Mesendoderm (in vitro differentiated cells): Measurements from ENCODE around the gene YEATS4. TPM values are rescaled to one million over a fixed set of nuclear protein-coding genes. Genes with fewer than 3 reads are reported as not detected.
A peak's percentile ranks its signal among the peaks of the same experiment; 100 is the strongest.
"Not testable (repeated sequence)": the region's sequence is repeated elsewhere in the genome, so short reads cannot be mapped to it uniquely, and the experiment has no call there.

ENCODE experiments used
- DNase-seq: peaks from one replicate; pipeline ENCODE4 v3.0.0; 2013
- H2AK5ac ChIP-seq: 2 replicates; pipeline ENCODE4 v1.6.1; 2013; ENCODE audit warnings: low read length, inconsistent platforms
- H2BK120ac ChIP-seq: 2 replicates; pipeline ENCODE4 v1.6.1; 2013; ENCODE audit warnings: low read depth, mild to moderate bottlenecking, low read length, moderate library complexity, mixed read lengths
- H2BK15ac ChIP-seq: replicated peaks from 2 replicates; pipeline ENCODE4 v1.6.1; 2013; ENCODE audit warnings: low read depth, mild to moderate bottlenecking, moderate library complexity
- H2BK5ac ChIP-seq: 2 replicates; pipeline ENCODE4 v1.6.1; 2013; ENCODE audit warnings: low read length, inconsistent platforms
- H3K18ac ChIP-seq: 2 replicates; pipeline ENCODE4 v1.6.1; 2013; ENCODE audit warnings: mild to moderate bottlenecking, low read length, mixed read lengths
- H3K23ac ChIP-seq: one replicate; pipeline ENCODE4 v1.6.1; 2013; ENCODE audit warnings: low read length
- H3K27ac ChIP-seq: 2 replicates; pipeline ENCODE4 v1.5.1; 2013; ENCODE audit warnings: low read depth, mild to moderate bottlenecking, inconsistent platforms, low read length, moderate library complexity
- H3K27me3 ChIP-seq: 2 replicates; pipeline ENCODE4 v1.6.1; 2013; ENCODE audit warnings: low read length, control low read depth, mild to moderate bottlenecking, inconsistent platforms; ENCODE audit not compliant: insufficient read depth, poor library complexity
- H3K36me3 ChIP-seq: 2 replicates; pipeline ENCODE4 v1.6.1; 2013; ENCODE audit warnings: low read length, inconsistent platforms; ENCODE audit not compliant: control insufficient read depth, insufficient read depth
- H3K4ac ChIP-seq: one replicate; pipeline ENCODE4 v1.6.1; 2013; ENCODE audit warnings: low read depth, mild to moderate bottlenecking, low read length, moderate library complexity
- H3K4me1 ChIP-seq: 2 replicates; pipeline ENCODE4 v1.6.1; 2013; ENCODE audit warnings: low read depth, low read length, inconsistent platforms; ENCODE audit not compliant: control insufficient read depth
- H3K4me2 ChIP-seq: 2 replicates; pipeline ENCODE4 v1.6.1; 2013; ENCODE audit warnings: low read length
- H3K4me3 ChIP-seq: 2 replicates; pipeline ENCODE4 v1.5.1; 2013; ENCODE audit warnings: mild to moderate bottlenecking, low read length
- H3K56ac ChIP-seq: one replicate; pipeline ENCODE4 v1.6.1; 2013; ENCODE audit warnings: low read length
- H3K79me1 ChIP-seq: 2 replicates; pipeline ENCODE4 v1.6.1; 2013; ENCODE audit warnings: low read length, inconsistent platforms
- H3K79me2 ChIP-seq: 2 replicates; pipeline ENCODE4 v1.6.1; 2013; ENCODE audit warnings: mild to moderate bottlenecking, low read length; ENCODE audit not compliant: control insufficient read depth, insufficient read depth
- H3K9ac ChIP-seq: 2 replicates; pipeline ENCODE4 v1.6.1; 2013; ENCODE audit warnings: low read length, inconsistent platforms
- H4K5ac ChIP-seq: one replicate; pipeline ENCODE4 v1.6.1; 2013; ENCODE audit warnings: low read length
- H4K8ac ChIP-seq: one replicate; pipeline ENCODE4 v1.6.1; 2013; ENCODE audit warnings: low read depth, mild to moderate bottlenecking, control low read depth, low read length, moderate library complexity
- WGBS: extraction: QIAGEN DNeasy Blood & Tissue Kit; methylation state at CpG from one replicate; pipeline ENCODE4 v1.1.7; 2013; ENCODE audit warnings: low lambda C conversion rate, missing lambda C conversion rate; ENCODE audit not compliant: insufficient coverage; ENCODE audit errors: extremely low coverage; 5-methylcytosine and 5-hydroxymethylcytosine counted together
- polyA plus RNA-seq, 2 experiments: library from polyadenylated mRNA; stranded (reverse); fragments of 200-250 nt; gene quantifications; one replicate each; pipeline ENCODE4 v1.2.3, GENCODE V29; 2013

Gene YEATS4
- polyA plus RNA-seq (2013, experiment 1 of 2), result 34.6 TPM
- 34.4 TPM for polyA plus RNA-seq (2013, experiment 2 of 2)

DNA sequence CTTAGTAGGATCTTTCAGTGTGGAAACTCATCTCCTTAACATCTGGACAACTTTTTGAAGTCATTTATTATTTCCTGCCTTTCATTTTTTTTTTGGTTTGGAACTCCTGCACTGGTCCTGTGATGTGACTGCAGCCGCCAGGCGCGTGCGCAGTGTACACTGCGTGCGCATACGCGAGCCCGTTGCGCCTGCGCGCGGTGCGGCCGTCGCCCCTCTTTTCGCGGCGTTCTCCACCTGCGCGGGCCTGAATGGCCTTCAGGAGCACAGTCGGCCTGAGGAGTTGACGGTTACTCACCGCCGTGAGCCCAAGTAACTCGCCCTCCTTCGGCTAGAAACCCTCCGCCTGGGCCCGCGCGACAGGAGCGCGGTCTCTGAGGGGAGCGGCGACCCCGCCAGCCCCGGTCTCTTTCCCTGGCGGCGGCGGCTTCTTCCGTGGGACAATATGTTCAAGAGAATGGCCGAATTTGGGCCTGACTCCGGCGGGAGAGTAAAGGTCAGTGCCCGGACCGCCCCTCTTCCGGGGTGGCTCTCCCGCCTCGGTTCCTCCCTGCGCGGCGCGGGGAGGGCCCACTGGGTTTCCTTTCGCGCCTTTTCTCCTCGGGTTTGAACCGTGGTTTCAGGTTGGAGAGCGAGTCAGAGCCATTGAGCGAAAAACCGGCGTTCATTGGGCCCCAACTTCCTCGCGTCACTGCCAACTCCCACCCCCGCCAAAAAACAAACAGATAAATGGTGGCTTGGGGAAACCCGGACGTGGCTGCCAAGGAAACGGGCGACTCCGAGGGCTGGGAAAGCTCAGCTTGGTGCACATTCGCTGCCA lies at the start of gene YEATS4:
Gene YEATS4 (plus strand): TSS at position 213 of the 817 bp plus-strand sequence. CDS start 230 bp downstream, at position 443.
- Histone ChIP-seq H3K4me3 (peak within 1 kb of the TSS; percentile 78), H2BK120ac (no peak within 1 kb of the TSS), H2BK5ac (peak within 1 kb of the TSS; percentile 72), H3K56ac (peak within 1 kb of the TSS; percentile 94), H3K27me3 (no peaks in the 10 kb centered on the region), H3K4me1 (peaks cover 3% of the 10 kb centered on the region), H3K4ac (peak within 1 kb of the TSS; percentile 93), H4K8ac (peak within 1 kb of the TSS; percentile 6), H3K79me2 (peaks cover 4% of the 10 kb centered on the region), H3K23ac (no peak within 1 kb of the TSS), H2BK15ac (no peak within 1 kb of the TSS), H3K27ac (peak within 1 kb of the TSS; percentile 95), H3K36me3 (no peaks in the 10 kb centered on the region), H3K9ac (peak within 1 kb of the TSS; percentile 97), H4K5ac (peak within 1 kb of the TSS; percentile 92), H3K4me2 (peak within 1 kb of the TSS; percentile 61), H3K18ac (peak within 1 kb of the TSS; percentile 77), H2AK5ac (no peak within 1 kb of the TSS), H3K79me1 (peaks cover 2% of the 10 kb centered on the region)
- whole genome bisulfite sequencing, result no CpG with 5 or more reads among the region's 70 CpGs
- DNase-seq, result peak; percentile 96

DNA sequence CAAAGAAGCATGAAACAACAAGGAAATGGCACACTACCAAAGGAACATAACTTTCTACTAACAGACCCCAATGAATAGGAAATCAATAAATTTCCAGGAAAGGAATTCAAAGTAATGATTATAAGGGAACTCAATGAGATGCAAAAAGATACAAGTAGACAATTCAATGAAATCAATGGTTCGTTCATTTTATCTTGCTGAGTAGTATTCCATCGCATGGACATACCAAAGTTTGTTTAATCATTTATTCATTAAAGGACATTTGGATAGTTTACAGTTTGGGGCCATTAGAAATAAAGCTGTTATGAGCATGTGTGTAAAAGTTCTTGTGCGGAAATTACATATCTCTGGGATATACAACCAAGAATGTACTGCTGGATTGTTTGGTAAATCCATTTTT lies 46.3 kb upstream of the YEATS4 start:
- Histone ChIP-seq H3K56ac (no peak overlapping the region), H3K79me2 (no peaks in the 10 kb centered on the region), H2BK15ac (no peak overlapping the region), H3K23ac (no peak overlapping the region), H3K27me3 (no peaks in the 10 kb centered on the region), H2BK5ac (no peak overlapping the region), H3K18ac (no peak overlapping the region), H3K4ac (no peak overlapping the region), H3K9ac (no peak overlapping the region), H3K4me1 (no peaks in the 10 kb centered on the region), H3K27ac (no peak overlapping the region), H2AK5ac (no peak overlapping the region), H4K5ac (no peak overlapping the region), H3K4me3 (no peak overlapping the region), H3K36me3 (no peaks in the 10 kb centered on the region), H4K8ac (no peak overlapping the region), H2BK120ac (no peak overlapping the region), H3K4me2 (no peak overlapping the region), H3K79me1 (no peaks in the 10 kb centered on the region)
- no CpG with 5 or more reads among the region's 3 CpGs for WGBS
- no peak for DNase-seq

DNA sequence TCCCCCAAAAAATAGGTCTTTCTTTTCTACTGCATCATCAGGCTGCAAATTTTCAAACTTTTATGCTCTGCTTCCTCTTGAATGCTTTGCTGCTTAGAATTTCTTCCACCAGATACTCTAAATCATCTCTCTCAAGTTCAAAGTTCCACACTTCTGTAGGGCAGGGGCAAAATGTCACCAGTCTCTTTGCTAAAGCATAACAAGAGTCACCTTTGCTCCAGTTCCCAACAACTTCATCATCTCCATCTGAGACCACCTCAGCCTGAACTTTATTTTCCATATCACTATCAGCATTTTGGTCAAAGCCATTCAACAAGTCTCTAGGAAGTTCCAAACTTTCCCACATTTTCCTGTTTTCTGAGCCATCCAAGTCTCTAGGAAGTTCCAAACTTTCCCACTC lies 42.8 kb upstream of the YEATS4 start:
- not testable (repeated sequence) for H3K18ac ChIP-seq, H3K27me3 ChIP-seq, H4K5ac ChIP-seq, H3K79me1 ChIP-seq, H3K27ac ChIP-seq, H3K79me2 ChIP-seq, H2AK5ac ChIP-seq, H2BK5ac ChIP-seq, H3K36me3 ChIP-seq, H3K4me3 ChIP-seq, H3K23ac ChIP-seq, H3K56ac ChIP-seq, DNase-seq, H3K4me1 ChIP-seq, H3K4me2 ChIP-seq, H2BK120ac ChIP-seq, H3K9ac ChIP-seq, H3K4ac ChIP-seq, H4K8ac ChIP-seq, H2BK15ac ChIP-seq

DNA sequence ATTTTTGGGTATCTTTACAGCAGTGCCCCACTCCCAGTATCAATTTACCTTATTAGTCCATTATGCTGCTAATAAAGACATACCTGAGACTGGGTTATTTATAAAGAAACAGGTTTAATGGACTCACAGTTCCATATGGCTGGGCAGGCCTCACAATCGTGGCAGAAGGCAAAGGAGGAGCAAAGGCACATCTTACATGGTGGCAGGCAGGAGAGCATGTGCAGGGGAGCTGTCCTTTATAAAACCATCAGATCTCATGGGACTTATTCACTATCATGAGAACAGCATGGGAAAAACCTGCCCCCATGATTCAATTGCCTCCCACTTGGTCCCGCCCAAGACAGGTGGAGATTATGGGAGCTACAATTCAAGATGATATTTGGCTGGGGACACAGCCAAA lies 42.3 kb upstream of the YEATS4 start:
- not testable (repeated sequence) for H3K27me3 ChIP-seq, H4K5ac ChIP-seq, H2BK15ac ChIP-seq, H3K4ac ChIP-seq, H4K8ac ChIP-seq, H3K9ac ChIP-seq, H3K4me3 ChIP-seq, H2BK5ac ChIP-seq, H3K4me2 ChIP-seq, H3K79me1 ChIP-seq, H2BK120ac ChIP-seq, DNase-seq, H2AK5ac ChIP-seq, H3K23ac ChIP-seq, H3K56ac ChIP-seq, H3K79me2 ChIP-seq, H3K18ac ChIP-seq, H3K27ac ChIP-seq, H3K36me3 ChIP-seq, H3K4me1 ChIP-seq
- WGBS, result no CpG with 5 or more reads among the region's 2 CpGs

DNA sequence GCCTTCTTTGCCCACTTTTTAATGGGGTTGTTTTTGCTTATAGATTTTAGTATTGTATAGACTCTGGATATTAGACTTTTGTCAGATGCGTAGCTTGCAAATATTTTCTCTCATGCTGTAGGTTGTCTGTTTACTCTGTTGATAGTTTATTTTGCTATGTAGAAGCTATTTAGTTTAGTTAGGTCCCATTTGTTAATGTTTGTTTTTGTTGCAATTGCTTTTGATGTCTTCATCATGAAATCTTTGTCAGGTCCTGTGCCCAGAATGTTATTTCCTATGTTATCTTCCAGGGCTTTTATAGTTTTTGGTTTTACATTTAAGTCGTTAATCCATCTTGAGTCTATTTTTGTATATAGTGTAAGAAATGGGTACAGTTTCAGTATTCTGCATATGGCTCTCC lies 41.3 kb upstream of the YEATS4 start:
- Histone ChIP-seq H3K27me3 (no peaks in the 10 kb centered on the region), H3K9ac (no peak overlapping the region), H4K8ac (no peak overlapping the region), H3K4me2 (no peak overlapping the region), H3K79me1 (no peaks in the 10 kb centered on the region), H2BK5ac (no peak overlapping the region), H3K36me3 (no peaks in the 10 kb centered on the region), H3K4me3 (no peak overlapping the region), H2AK5ac (no peak overlapping the region), H3K79me2 (no peaks in the 10 kb centered on the region), H3K23ac (no peak overlapping the region), H3K18ac (no peak overlapping the region), H4K5ac (no peak overlapping the region), H3K4ac (no peak overlapping the region), H2BK120ac (no peak overlapping the region), H3K27ac (no peak overlapping the region), H3K4me1 (no peaks in the 10 kb centered on the region), H2BK15ac (no peak overlapping the region), H3K56ac (no peak overlapping the region)
- DNase-seq, result no peak
- no CpG with 5 or more reads among the region's 2 CpGs for WGBS

- no peak overlapping the region for H2BK15ac ChIP-seq
Measured at GRCh38 chr12:69321351-69321750, 38.2 kb upstream of the YEATS4 start.

More at GRCh38 chr12:69321351-69321750, 38.2 kb upstream of the YEATS4 start:
- Histone ChIP-seq H3K18ac (no peak overlapping the region), H3K79me1 (no peaks in the 10 kb centered on the region), H3K9ac (no peak overlapping the region), H3K4me2 (no peak overlapping the region), H3K23ac (no peak overlapping the region), H3K27me3 (no peaks in the 10 kb centered on the region), H4K8ac (no peak overlapping the region), H3K4me1 (no peaks in the 10 kb centered on the region), H3K36me3 (no peaks in the 10 kb centered on the region), H3K4me3 (no peak overlapping the region), H2AK5ac (no peak overlapping the region), H2BK120ac (no peak overlapping the region), H3K4ac (no peak overlapping the region), H2BK5ac (no peak overlapping the region), H3K56ac (no peak overlapping the region), H3K79me2 (no peaks in the 10 kb centered on the region), H4K5ac (no peak overlapping the region), H3K27ac (no peak overlapping the region)
- WGBS, result no CpG with 5 or more reads among the region's 1 CpG
- DNase-seq, result no peak
